ENCODE measurements around the gene CSRNP3.

CSRNP3 gene

DNA sequence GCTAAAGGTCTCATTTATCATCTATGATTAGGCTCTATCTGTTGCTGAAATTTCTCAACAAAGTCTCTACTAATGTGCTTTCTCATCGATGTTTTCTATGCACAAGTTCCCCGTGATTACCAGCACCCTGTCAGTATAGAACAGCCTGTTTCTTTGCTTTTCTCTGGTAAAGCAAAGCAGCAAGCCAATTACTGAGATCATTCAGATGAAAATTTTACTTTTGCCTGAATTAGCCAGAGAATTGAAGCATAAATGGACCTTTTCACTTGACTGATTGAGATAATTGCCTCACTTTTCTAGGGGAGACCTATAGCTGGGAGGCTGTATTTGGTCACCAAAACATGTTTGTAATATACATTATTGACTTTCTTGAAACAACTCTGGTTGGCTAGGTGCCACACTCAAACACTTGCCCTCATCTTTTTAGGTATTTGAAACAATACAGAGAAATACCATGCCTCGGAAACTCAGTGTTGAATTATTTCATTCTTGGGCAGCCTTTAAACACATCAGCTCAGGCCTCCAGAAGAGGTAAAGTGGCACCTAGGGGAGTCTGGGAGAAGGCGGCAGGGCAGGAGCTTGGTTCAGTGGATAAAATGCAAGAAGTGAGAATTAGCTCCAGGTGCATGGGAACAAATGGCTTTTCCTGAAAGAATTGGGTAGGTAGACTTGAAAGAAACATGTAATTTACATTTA lies 228.4 kb downstream of the CSRNP3 start:
- H3K9me3 Mint-ChIP-seq: no peaks in the 10 kb centered on the region
- H3K27me3 Mint-ChIP-seq: peaks cover 9% of the 10 kb centered on the region
- no peak for DNase-seq
- H3K4me1 Mint-ChIP-seq (ENCODE audit: low read depth): no peaks in the 10 kb centered on the region
- H3K36me3 Mint-ChIP-seq (ENCODE audit: low read depth): no peaks in the 10 kb centered on the region
- H3K27ac Mint-ChIP-seq: no peak overlapping the region
- no peak overlapping the region for H3K4me3 Mint-ChIP-seq

DNA sequence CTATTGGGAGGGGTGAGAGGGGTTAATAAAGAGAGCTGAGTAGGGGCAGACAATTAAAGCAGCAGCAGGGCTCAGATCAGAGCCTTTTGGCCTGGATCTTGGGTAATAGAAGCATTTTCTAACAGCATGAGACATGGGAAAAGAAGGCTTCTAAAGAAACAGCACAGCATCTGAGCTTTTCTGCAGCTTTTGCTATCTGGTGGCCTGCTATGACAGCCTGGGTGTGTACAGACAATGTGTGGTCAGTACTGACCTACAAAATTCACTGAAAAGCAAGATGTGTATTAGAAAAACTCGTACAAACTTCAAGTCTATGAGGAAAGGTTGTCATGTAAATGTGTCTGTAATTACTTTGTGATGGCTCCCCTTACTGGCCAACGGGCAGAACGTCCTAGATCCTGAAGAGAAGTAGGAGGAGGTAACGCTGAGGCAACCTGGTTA lies 229.0 kb downstream of the CSRNP3 start:
- Mint-ChIP-seq H3K9me3 (no peaks in the 10 kb centered on the region), H3K27me3 (peaks cover 9% of the 10 kb centered on the region), H3K27ac (no peak overlapping the region), H3K4me1 (ENCODE audit: low read depth) (no peaks in the 10 kb centered on the region), H3K4me3 (no peak overlapping the region), H3K36me3 (ENCODE audit: low read depth) (no peaks in the 10 kb centered on the region)
- no peak for DNase-seq

DNA sequence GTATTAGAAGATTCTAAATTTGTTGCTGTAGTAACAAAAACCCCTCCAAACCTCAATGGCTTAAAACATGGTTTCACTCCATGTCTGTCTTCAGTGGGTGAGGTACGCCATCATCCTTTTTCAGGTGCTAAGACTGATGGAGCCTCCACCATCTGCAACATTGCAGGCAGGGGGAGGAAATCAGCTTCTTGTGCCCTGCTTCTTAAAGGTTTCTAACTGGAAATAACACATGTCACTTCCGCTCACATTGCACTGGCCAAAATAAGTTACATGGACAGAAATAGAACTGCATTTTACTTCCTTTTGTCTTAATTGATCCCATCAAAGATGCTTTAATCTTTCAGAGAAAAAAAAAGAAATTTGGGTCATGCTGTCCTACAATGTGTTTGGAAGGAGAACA lies 230.4 kb downstream of the CSRNP3 start:
- H3K36me3 Mint-ChIP-seq (ENCODE audit: low read depth): no peaks in the 10 kb centered on the region
- no peak overlapping the region for H3K4me3 Mint-ChIP-seq
- no peak overlapping the region for H3K27ac Mint-ChIP-seq
- H3K9me3 Mint-ChIP-seq: no peaks in the 10 kb centered on the region
- no peaks in the 10 kb centered on the region for H3K4me1 Mint-ChIP-seq (ENCODE audit: low read depth)
- no peak for DNase-seq
- H3K27me3 Mint-ChIP-seq: peaks cover 9% of the 10 kb centered on the region

DNA sequence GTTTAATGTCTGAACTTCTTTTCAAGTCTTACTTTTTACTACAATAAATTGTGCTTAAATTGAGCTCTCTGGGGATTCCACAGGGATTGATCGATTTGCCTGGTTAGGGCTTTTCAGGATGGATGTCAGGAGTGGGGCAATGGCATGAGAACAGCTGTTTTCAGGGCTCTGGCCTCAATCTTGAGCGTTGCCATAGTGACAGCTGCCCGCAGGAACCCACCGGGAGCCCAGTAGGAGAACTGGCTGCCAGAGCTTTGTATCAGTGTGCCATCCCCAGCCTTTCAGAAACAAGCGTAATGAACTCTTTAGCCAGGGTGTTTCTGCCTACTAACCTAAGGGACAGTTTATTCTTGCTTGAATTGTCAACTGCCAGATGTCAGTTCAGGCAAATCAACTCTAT lies 231.0 kb downstream of the CSRNP3 start:
- no peak overlapping the region for H3K27ac Mint-ChIP-seq
- no peaks in the 10 kb centered on the region for H3K9me3 Mint-ChIP-seq
- no peaks in the 10 kb centered on the region for H3K36me3 Mint-ChIP-seq (ENCODE audit: low read depth)

DNA sequence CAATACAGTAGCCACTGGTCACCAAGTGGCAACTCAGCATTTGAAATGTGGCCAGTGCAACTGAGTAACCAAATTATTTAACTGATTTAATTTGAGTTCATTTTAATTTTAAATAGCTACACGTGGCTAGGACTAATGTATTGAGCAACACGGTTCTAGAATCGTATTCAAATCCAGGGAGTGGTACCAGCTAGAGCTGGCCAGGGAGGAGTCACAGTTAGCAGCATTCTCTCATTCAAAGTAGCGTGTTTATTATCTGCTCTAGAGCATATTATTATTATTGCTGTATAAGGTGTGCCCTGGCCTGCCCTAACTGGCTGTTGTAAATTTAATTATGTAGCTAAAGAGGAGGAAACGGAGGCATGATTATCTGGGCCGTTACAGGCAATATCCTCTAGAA lies 231.6 kb downstream of the CSRNP3 start:
- Mint-ChIP-seq H3K9me3 (no peaks in the 10 kb centered on the region), H3K4me3 (no peak overlapping the region)

More for the DNA sequence above, 231.0 kb downstream of the CSRNP3 start:
- no peak for DNase-seq
- peaks cover 9% of the 10 kb centered on the region for H3K27me3 Mint-ChIP-seq
- H3K4me3 Mint-ChIP-seq: no peak overlapping the region
- no peaks in the 10 kb centered on the region for H3K4me1 Mint-ChIP-seq (ENCODE audit: low read depth)

DNA sequence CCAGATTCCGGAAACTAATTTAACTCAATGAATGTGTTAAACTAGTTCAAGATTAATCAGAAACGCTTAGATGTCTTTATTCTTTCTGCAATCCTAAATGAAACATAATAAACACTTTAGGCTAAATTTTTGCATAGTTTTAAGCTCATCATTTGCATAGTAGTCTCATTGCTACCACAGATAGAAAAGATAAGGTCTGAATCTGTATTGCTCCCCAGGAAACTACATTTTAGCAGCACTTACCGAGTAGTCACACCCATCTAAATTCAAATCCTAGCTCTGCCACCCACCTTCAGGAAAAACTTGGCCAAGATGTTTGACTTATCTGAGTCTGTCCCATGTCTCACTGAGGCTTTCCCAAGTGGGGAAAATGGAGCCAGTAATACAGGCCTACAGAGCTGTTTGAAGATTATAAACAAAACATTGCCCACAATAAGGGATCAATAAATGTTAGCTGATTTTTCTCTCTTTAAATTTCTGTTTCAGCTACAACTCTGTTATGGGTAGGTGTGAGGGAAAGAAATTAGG lies 237.5 kb downstream of the CSRNP3 start:
- Mint-ChIP-seq H3K9me3 (no peaks in the 10 kb centered on the region), H3K27ac (no peak overlapping the region), H3K4me3 (no peak overlapping the region), H3K27me3 (peaks cover 5% of the 10 kb centered on the region), H3K4me1 (ENCODE audit: low read depth) (no peaks in the 10 kb centered on the region), H3K36me3 (ENCODE audit: low read depth) (no peaks in the 10 kb centered on the region)
- DNase-seq: no peak

More for the DNA sequence above, 231.6 kb downstream of the CSRNP3 start:
- Mint-ChIP-seq H3K4me1 (ENCODE audit: low read depth) (no peaks in the 10 kb centered on the region), H3K27ac (no peak overlapping the region), H3K36me3 (ENCODE audit: low read depth) (no peaks in the 10 kb centered on the region), H3K27me3 (peaks cover 6% of the 10 kb centered on the region)
- DNase-seq: no peak

DNA sequence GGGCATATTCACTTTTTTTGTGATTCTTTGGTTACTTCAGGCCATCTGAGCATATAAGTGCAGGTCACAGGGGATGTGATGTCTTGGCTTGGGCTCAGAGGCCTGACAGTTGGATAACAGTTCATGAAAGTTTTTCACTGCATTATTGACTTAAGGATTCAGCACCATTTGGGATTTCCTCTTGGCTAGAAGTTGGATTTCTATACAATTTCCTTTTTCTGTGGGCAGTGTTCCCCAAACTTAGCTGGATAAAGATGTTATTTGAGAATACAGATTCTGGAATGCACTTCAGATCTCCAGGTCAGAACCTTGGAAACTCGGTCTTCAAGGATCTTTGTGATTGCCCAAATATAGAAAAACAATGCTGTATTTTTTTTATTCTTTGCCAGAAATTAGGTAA lies 246.6 kb downstream of the CSRNP3 start:
- DNase-seq: no peak
- Mint-ChIP-seq H3K9me3 (no peaks in the 10 kb centered on the region), H3K36me3 (ENCODE audit: low read depth) (no peaks in the 10 kb centered on the region), H3K27me3 (peaks cover 15% of the 10 kb centered on the region), H3K4me1 (ENCODE audit: low read depth) (no peaks in the 10 kb centered on the region), H3K4me3 (no peak overlapping the region), H3K27ac (no peak overlapping the region)

DNA sequence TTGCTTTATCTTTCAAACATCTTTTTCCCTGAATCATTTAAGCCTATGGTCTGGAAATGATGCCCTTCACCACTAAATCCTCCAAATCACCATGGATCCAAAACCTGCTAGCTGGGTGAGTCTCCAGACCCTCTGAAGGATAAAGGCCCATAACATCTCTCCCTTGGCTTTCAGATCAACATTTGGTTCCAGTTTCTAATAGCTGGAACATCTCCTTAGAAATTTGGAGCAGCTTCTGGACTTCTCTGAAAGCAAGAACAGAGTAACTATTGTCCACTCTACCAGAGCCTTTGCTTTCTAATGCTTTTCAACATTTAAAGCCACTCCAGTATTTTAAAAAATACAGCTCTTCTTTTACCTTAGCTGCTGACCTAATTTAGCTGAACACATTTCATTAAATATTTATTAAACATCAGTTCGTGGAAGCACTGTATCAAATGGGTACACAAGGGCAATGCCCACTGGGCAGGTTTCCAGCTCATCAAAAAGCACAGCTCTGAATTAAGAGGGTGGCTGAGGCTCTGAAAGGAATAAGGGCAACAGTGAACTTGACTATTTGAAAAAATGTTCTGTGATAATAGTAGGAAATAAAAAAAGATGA lies 249.2 kb downstream of the CSRNP3 start:
- H3K4me1 Mint-ChIP-seq (ENCODE audit: low read depth): no peaks in the 10 kb centered on the region
- no peaks in the 10 kb centered on the region for H3K9me3 Mint-ChIP-seq
- no peak for DNase-seq
- peaks cover 25% of the 10 kb centered on the region for H3K27me3 Mint-ChIP-seq
- H3K36me3 Mint-ChIP-seq (ENCODE audit: low read depth): no peaks in the 10 kb centered on the region
- no peak overlapping the region for H3K4me3 Mint-ChIP-seq
- H3K27ac Mint-ChIP-seq: no peak overlapping the region

DNA sequence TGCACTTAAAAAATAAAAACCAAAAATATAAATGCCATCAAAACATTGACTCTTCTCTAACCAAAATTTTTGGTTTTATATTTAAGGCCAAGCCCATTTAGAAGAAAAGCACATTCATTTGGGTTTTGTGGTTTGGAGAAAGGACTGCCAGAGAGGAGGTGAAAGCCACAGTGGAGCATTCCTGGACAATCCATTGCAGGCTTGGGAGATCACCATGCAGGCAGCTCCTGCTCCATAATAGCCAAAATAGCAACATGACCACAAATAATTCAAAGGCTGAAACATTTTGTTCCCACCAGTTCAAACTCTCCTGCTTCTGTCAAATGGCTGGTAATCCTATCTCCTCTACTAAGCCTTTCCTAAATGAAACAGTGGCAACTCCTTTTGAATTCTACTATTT lies 251.0 kb downstream of the CSRNP3 start:
- Mint-ChIP-seq H3K4me3 (no peak overlapping the region), H3K27ac (no peak overlapping the region), H3K27me3 (peaks cover 25% of the 10 kb centered on the region), H3K9me3 (no peaks in the 10 kb centered on the region), H3K4me1 (ENCODE audit: low read depth) (peaks cover 5% of the 10 kb centered on the region), H3K36me3 (ENCODE audit: low read depth) (no peaks in the 10 kb centered on the region)
- no peak for DNase-seq

DNA sequence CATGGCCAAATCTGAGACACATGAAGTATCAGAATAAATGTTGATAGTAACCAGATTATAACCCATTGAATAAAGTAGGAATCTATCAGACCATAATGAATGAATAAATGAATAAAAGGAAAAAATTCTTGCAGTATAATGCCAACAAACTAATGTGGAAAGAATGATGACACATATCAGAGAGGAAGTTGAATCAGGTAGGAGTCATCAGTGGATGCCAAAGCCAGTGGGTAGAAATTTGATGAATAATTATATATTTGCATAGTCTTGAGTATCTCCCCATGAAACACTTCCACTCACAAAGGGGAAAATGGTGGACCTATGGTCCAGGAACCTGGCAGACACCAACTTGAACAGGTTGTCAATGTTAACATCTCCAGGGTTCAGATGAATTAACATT lies 255.9 kb downstream of the CSRNP3 start:
- H3K27ac Mint-ChIP-seq: no peak overlapping the region
- H3K36me3 Mint-ChIP-seq (ENCODE audit: low read depth): no peaks in the 10 kb centered on the region
- H3K4me1 Mint-ChIP-seq (ENCODE audit: low read depth): peaks cover 9% of the 10 kb centered on the region
- peaks cover 14% of the 10 kb centered on the region for H3K27me3 Mint-ChIP-seq
- H3K9me3 Mint-ChIP-seq: no peaks in the 10 kb centered on the region
- no peak overlapping the region for H3K4me3 Mint-ChIP-seq
- no peak for DNase-seq
